Retina (tissue), 1 donor: Measurements from ENCODE around the gene PNMA6E.
"Not testable (repeated sequence)": the region's sequence is repeated elsewhere in the genome, so short reads cannot be mapped to it uniquely, and the experiment has no call there.

Experiments
- DNase-seq: peaks from one replicate; pipeline ENCODE4 v3.0.0-alpha.2; 2016

Gene PNMA6E

DNA sequence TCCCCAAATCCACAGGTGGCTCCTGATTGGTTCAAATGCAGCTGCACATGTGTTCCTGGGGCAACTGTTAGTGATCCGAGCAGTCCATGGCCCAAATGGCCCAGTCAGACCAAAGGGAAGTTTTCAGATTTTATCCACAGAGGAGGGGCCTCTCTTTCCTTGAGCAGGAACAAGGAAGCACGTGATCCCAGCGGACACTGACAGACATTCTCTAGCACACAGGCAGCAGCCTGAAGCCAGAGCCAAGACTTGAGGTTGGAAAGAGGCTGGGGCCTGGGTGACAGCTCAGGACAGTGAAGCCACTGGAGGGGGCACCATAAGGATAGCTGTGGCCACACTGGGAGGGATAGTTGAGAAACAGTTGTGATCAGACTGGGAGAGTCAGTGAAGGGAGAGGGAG, 6.6 kb upstream of the PNMA6E start:
- no peak for DNase-seq

DNA sequence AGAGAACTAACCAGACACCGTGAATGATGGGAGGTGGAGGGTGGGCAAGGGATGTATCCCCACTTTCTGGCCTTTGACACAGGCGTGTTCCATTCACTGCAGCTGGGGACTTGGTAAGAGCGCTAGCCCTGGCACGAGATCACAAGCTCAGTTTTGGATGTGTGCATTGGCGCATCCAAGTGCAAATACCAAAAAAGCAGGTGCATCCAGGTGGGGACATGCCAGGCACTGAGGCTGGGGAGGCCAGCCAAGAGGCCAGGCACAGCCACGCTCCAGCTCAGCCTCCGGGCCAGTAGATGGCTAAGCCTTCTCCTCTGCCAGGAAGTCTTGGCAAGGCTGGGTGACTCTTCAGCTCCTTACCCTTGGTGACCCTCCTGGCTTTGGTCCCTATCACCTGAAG, 5.8 kb upstream of the PNMA6E start:
- DNase-seq, result no peak

DNA sequence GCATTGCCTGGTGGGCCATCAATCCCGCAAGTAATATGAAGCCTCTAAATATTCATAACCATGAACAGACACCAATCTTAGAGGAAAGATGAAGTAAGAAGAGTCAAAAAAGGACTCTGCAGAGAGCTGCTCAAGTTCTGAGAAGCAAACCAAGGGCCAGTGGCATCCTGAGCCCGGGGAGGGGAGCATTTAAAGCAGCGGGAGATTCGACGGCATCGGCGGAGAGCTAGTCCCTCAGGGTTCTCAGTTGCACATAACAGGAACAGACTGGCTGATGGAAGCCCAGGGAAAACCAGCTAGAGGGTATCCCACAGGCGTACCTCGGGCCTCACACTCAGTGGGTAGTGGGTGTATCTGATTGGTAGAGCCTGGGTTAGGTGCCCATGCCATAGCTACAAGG, 4.9 kb upstream of the PNMA6E start:
- no peak for DNase-seq

DNA sequence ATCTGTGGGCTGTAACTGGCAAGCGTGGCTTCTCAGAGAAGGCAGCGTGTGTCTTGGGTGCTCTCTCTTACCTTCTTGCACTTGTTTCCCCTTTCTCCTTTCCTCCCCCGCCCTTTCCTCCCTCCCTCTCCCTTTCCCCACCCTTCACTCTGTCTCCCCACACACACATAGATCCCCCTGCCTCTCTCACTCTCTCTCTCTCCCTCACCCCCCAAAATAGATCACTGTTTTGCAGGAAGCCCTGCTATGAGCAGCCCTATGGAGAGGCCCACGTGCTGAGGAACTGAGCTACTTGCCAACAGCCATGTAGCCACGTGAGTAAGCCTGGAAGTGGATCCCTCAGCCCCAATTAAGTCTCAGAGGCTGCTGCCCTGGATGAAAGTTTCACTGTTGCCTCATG, 4.3 kb upstream of the PNMA6E start:
- DNase-seq, result no peak

DNA sequence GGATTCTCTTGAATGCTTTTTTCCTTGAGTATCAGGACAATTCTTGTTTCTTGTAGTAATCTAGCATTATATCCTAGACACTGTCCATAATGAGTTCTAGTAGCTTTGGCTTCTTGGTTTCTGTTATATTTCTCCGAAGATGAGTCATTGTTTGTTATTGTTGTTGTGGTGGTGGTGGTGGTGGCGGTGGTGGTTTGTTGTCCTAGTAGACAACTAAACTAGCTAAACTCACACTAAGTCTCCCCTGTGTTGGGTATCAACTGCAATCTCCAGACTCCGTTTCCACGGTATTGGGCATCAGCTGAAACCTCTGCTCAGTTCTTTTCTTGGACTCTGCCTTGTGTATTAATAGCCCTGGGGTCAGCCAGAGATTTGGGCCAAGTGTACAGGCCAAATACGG, 3.2 kb upstream of the PNMA6E start:
- not testable (repeated sequence) for DNase-seq

DNA sequence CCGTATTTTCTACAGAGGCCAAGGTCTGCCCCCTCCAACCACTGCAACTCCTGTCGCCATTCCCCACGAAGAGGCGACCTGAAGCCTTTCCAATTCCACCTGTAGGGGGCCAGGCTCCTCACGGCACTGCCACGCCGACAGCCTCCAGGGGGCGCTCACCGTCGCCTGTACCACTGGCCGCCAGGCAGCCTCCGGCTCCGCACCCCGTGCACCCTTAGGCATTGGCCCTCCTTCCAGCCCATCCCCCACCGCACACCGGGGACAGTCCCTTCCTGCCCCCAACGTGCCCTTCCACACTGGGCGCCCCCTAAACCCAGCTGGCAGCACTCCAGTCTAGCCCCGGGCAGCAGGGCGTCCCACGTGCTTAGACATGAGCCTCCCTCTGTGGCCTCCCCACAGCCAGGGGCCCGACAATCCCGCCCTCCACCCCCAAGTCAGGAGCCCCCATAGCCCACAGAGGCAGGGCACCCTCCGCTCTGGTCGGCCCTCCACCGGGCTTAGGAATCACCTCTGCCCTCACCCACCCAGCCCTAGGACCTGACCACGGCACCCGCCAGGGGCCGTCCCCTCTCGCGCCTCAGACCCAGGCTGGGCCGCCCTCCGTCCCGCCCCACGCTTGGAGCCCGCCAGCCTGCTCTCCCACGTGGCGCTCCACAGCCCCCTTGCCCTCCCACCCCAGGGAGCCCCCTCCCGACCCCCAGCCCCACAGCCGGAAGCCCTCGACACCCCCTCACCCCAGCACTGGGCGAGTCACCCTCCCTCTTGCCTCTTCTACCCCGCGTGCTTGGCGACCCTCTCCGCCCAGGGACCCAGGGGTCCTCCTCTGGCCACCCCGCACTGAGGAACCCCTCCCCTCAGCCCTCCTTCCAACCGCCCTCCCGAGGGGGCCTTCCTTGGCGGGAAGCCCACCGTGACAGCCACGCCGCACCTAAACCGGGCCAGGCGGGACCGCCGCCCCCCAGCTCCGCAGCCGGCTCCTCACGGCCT, 711 bp downstream of the PNMA6E start:
- no peak for DNase-seq

DNA sequence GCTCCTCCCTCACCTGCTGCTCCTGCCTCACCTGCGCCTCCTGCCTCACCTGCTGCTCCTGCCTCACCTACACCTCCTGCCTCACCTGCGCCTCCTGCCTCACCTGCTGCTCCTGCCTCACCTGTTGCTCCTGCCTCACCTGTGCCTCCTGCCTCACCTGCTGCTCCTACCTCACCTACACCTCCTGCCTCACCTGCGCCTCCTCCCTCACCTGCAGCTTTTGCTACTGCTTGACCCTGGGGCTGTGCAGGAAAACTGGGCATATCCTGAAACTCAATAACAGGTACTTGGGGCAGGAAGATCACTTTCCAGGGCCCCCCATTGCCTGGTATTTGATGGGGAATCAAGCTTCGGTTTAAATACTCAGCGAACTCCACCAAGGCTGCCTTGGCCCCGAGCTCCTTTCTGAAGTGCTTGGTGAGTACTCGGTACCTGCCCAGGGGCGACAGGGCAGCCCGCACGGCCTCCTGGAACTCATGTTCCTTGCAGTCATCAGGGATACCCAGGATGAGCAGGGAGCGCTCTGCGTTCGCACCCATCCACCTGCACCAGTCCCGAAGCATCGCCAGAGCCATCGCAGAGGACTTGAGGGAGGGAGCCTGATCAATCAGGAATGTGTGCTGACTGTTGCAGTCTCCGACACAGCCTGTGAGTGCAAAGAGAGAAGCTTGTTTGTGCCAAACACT, 2.7 kb downstream of the PNMA6E start:
- no peak for DNase-seq

DNA sequence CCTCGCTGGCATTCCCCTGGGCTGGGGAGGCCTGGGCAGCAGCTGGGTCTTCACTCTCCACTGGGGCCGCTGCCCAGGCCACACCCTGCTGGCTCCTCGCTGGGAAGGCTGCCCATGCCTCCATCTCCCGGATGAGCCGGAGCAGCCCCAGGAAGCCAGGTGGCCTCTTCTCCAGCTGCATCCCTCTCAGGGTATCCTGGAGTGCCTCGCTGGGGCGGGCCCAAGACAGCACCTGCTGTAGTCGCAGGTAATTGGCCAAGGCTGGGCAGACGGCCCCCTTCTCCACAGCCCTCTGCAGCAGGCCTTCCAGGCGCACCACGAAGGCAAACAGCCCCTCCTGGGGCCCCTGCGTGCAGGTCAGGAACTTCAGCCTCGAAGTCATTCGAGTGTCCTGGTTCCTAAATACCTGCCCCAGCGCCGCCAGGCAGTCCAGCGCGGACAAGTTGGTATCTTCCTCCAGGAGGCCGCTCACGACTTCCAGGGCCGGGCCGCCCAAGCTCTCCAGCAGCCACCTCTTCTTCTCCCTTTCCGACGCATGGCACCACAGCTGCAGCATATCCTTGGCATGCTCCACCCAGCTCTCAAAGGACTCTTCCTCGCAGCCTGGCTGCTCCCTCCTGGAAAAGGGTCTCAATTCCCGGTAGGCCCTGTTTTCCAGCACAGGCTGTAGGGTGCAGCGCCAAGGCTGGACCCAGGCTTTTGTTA, 3.7 kb downstream of the PNMA6E start:
- no peak for DNase-seq

DNA sequence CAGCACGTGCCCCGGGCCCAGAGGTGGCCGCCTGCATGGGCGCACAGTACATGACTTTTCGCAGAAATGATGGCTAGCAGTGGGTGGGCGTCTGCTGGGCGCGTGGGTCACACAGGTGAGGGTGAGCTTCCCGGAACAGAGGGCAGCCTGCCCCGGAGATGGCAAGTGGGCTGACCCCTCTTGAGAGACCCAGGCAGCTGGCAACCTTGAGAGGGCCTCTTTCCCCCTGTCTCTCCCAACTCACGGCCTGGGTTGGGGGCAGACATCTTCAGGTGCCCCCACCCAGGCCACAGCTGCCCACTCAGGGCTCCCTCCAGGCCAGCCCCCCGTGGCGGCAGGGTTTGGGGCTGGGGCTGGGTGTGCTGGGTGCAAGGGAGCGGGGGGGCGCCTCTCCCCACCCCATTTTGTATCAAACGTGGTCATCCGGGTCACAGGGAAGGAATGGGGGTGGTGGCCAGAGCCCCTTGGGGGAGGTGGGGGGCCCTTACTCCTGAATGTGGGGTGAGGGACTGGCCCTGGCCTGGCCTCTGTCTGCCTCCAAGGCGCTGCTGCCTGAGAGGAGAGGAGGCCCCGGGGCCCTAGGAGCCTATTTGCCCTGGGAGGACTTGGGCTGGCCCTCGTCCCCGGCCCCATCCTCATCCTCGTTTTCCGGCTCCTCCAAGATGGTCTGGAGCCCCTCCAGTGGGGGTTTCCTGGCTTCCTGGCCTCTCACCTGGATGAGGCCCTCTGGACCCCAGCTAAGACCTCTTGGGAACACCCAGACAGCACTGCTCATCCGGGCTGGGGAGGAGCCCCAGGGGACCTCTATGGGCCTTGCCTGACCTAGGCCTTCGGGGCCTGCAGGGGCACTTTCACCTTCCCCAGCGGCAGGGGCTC, 4.6 kb downstream of the PNMA6E start:
- no peak for DNase-seq

DNA sequence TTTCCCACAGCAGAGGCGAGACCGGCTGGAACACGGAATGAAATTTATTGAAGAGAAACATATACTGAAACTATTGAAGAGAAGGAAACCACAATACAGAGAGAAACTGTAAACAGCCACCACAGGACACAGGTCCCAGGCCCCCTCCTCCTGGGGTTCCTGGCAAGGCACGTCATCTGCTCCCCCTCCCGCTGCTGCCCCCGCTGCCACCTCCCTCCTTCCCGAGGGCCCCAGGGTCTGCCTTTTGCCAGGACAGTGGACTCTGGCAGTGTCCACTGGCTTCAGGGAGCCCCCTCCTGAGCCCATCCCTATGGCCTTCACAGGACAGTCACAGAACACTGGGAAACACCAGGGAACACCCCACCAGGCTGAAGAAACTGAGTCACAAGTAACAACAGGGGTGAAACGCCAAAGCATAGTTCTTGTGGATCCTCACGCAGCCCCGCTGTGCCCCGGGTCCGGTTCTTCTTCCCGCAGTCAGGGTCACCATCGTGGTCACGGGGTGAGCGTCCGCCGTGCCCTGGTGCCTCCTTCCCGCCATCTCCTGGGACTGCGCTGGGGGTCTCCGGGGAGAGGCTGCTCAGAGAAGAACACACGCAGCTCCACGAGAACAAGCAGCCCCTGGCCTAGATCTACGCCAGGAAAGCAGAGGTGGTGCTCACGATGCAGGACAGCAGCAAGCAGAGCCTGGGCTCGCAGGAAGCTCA, 5.4 kb downstream of the PNMA6E start:
- DNase-seq, result no peak

DNA sequence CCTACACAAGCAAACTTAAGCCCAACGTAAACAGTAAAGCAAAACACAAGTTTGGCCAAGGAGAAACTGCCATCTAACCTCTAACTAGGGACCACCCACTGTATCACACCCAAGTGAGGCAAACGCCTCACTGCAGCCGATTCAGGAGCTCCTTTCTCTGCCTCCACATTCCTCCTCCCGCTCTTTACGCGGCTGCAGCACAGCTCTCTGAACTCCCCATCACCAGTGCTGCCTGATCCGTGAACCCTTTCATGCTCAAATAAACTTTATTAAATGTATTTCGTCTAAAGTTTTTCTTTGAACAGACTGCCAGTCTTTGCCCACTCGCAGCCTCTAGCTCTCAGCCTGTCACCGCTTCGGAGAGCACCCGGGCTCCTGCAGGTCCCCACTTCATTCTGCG, 6.5 kb downstream of the PNMA6E start:
- no peak for DNase-seq

DNA sequence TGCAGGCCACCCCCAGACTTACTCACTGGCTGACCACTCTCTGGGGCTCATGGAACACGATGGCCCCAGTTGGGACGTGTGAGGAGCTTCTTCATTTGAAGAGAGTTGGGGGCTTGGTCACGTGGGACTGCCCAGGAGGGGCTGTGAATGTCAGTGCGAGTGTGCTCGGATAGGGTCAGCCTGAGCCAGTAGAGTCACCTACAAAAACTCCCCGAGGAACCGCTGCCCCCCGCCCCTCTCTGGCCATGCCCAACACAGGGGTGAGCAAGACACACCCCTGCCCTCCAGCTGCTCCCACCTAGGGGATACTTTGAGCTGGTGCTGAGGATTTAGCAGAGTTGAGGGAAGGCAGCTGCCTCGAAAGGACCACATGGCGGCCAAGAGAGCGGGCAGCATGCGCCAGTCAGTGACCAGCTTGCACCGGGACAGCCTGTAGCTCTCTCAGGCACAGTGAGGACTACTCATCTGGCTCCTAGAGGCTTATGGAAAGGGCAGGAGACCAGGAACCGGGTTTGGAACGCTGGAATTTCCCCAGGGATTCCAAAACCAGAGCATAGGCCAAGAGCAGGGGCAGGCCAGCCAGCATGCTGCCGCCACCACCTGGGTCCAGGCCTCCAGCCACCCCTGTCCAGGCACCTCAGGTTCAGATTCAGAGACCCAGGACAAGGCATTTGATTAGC, 8.4 kb downstream of the PNMA6E start:
- no peak for DNase-seq

DNA sequence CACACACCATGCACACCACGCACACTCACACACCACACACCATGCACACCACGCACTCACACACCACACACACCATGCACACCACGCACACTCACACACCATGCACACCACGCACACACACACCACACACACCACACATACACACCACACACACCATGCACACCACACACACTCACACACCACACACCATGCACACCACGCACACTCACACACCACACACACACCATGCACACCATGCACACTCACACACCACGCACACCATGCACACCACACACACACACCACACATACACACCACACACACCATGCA, 11.7 kb downstream of the PNMA6E start:
- not testable (repeated sequence) for DNase-seq

DNA sequence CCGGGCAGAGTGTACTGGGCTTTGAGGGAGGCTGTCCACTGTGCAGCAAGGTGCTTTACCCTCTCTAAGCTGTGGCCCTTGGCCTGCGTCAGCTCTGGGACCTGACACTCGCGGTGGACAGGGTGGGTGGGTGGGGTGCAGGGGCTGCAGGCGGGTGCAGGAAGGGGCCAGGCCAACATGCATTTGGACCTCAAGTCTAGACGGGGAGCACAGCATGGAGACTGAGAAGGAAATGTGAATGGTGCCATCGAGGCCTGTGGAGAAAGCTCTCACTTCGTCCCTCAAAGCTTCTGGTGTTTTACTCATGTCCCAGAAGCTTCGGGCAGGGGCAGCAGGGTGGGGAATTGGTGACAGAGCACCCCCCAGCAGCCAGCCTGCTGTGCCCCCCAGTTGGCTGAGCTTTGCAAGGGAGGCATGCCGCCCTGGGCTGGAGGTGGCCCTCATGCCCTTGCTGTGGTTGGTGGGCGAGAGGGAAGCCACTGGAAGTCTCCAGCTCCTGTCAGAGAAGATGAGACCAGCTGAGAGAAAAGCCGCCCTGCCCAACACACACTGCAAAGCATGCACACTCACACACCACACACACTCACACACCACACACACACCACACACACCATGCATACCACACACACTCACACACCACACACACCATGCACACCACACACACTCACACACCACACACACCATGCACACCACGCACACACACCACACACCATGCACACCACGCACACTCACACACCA, 12.3 kb downstream of the PNMA6E start:
- no peak for DNase-seq

DNA sequence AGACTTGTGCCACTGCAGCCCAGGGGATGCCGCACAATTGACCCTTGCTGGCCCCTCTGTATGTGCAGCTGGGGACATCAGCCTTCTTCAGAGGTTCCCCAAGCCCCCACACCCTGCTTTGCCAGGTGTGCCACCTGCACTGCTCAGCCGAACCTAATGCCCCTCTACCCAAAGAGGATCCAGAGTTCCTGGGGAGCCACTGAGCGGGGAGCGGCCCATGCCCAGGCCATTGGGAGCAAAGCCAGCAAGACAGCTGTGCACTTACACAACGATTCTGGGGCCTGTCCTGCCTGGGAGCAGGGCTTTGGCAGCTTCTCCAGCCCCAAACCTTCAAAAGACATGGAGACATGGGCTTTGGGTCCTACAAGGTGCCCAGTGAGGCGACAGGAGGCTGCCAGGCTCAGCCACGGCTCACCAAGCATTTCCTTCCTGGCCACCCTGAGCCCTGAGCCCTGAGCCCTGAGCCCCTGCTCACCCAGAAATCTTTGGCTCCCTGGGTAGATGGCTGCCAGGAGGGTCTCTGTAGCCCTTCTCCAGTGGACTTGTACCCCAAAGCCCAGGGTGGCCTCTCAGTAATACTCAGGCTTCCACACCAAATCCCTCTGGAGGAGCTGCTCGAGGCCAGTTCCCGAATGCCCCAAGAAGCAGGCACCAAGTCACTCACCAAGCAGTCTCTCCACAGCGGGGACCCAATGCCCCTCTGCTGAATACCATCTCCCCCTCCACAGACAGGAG, 13.0 kb downstream of the PNMA6E start:
- DNase-seq, result no peak

DNA sequence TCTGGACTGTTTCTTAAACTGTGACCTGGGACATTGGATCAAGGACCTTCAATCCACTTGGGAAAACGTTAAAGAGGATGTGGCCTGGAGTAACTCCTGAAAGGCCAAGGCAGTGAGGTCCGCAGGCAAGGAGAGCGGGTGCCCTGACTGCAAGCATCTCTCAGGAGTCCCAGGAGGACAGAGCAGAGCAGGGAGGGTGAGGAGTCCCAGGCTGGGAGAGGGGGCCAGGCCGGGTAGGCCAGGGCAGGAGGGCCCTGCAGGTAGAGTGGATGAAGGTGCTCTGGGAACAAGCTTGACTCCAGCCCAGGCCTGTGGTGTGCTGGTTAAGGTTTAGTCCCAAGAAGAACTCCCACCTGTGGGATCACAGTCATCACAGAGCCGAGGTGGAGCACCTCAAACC, 13.8 kb downstream of the PNMA6E start:
- no peak for DNase-seq

DNA sequence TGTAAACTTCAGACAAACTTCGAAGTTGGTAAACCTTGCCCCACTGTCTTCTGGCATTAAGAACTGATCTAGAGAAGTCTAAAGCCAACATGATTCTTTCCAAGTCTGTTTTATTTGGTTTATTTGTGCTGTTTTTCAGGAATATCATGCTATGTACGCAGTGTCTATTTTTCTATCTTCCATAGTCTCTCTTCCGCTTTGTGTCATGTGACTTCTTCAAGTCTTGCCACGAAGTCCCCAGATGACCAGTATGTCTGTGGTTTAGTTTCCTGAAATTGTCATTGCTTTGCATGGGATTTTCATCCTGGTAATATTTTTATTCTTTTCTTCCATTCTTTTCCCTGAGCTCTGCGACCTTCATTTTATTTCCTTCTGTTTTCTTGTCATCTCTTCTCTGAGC, 15.1 kb downstream of the PNMA6E start:
- no peak for DNase-seq

DNA sequence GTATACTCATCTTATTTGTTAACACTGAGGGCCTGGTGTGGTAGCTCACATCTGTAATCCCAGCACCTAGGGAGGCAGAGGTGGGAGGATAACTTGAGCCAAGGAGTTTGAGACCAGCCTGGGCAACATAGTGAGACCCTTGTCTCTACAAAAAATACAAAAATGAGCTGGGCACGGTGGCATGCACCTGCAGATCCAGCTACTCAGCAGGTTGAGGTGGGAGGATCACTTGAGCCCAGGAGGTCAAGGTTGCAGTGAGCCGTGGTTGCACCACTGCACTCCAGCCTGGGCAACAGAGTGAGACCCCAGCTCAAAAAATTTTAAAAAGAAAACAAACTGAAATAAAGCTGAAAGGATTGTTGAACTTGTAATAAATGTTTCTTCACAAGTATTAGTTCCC, 16.2 kb downstream of the PNMA6E start:
- not testable (repeated sequence) for DNase-seq

DNA sequence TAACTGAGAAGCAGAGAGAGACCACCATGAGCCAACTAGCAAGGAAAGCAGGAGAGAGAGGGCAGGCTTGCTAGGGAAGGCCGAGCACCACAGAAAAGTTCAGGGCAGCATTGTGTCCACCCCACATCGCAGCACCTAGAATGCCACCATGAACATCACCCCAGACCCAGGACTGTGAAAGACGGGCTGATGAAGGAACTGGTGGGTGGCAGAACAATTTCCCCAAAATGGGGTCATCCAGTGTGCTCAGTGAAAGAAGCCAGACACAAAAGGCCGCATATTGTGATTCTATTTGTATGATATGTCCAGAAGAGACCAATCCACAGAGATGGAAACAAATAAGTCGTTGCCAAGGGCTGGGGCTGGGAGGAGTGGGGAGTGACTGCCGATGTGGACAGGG, 16.8 kb downstream of the PNMA6E start:
- no peak for DNase-seq
